Natural killer cell (primary cell): ENCODE results near the gene PDE4D. TPM values are rescaled to one million over a fixed set of nuclear protein-coding genes. Genes with fewer than 3 reads are reported as not detected.

Source experiments
- ATAC-seq, 3 donors: fragments of 150-1000 bp in 2 of 3; fragments of 200-7000 bp in 1 of 3; cut with Tn5 transposase; 1 replicate in 1 of 3; 2 replicates in 2 of 3; pipeline ENCODE4 v1.10.0; 2021; ENCODE audit warnings: mild to moderate bottlenecking in 2 of 3, moderate library complexity in 2 of 3
- DNase-seq, 2 donors: peaks; one replicate each; pipeline versions ENCODE4 v3.0.0 to v3.0.0-alpha.2; 2013 to 2021; ENCODE audit warnings: mixed read lengths in 1 of 2
- H3K27ac ChIP-seq: one replicate; pipeline ENCODE4 v1.5.1; 2013; ENCODE audit warnings: mild to moderate bottlenecking, low read length
- H3K27me3 ChIP-seq: one replicate; pipeline ENCODE4 v1.6.1; 2013; ENCODE audit warnings: low read length; ENCODE audit not compliant: control insufficient read depth, insufficient read depth
- H3K36me3 ChIP-seq: one replicate; pipeline ENCODE4 v1.6.1; 2013; ENCODE audit warnings: low read length; ENCODE audit not compliant: control insufficient read depth, insufficient read depth
- H3K4me1 ChIP-seq: one replicate; pipeline ENCODE4 v1.6.1; 2013; ENCODE audit warnings: low read length; ENCODE audit not compliant: control insufficient read depth, insufficient read depth
- H3K4me3 ChIP-seq: one replicate; pipeline ENCODE4 v1.5.1; 2013; ENCODE audit warnings: low read length
- H3K9me3 ChIP-seq: one replicate; pipeline ENCODE4 v1.6.1; 2013; ENCODE audit warnings: low read length; ENCODE audit not compliant: control insufficient read depth, insufficient read depth
- H3K27ac Mint-ChIP-seq, 2 donors: one replicate each; pipeline ENCODE4 v1.8.0; 2022; ENCODE audit warnings: mild to moderate bottlenecking in 2 of 2, mixed read lengths in 2 of 2, moderate library complexity in 1 of 2
- H3K27me3 Mint-ChIP-seq, 2 donors: one replicate each; pipeline ENCODE4 v1.8.0; 2022; ENCODE audit warnings: low read depth in 2 of 2, mixed read lengths in 2 of 2
- H3K36me3 Mint-ChIP-seq: one replicate; pipeline ENCODE4 v1.8.0; 2022; ENCODE audit warnings: mixed read lengths
- H3K4me1 Mint-ChIP-seq, 2 donors: one replicate each; pipeline ENCODE4 v1.8.0; 2022; ENCODE audit warnings: mixed read lengths in 2 of 2
- H3K4me3 Mint-ChIP-seq: one replicate; pipeline ENCODE4 v1.8.0; 2022; ENCODE audit warnings: mild to moderate bottlenecking, moderate library complexity, mixed read lengths
- H3K9me3 Mint-ChIP-seq, 2 donors: one replicate each; pipeline ENCODE4 v1.8.0; 2022; ENCODE audit warnings: mixed read lengths in 2 of 2
- CTCF ChIP-seq: fragments of 200-600 bp; IDR thresholded peaks from one replicate; pipeline ENCODE4 v1.8.0; 2022; ENCODE audit warnings: antibody characterized with exemption
- WGBS: methylation state at CpG from one replicate; pipeline ENCODE4 v1.1.7; 2013; ENCODE audit warnings: missing lambda C conversion rate; ENCODE audit not compliant: insufficient coverage; 5-methylcytosine and 5-hydroxymethylcytosine counted together
- intact Hi-C: fragments of 100-400 bp; cut with micrococcal nuclease; formaldehyde crosslinking; loops from one replicate; pipeline ENCODE4 v1.14.2; 2022
- total RNA-seq, 4 donors: library from RNA; stranded (reverse); fragments of 120-200 nt in 1 of 4; gene quantifications; one replicate each; pipeline versions ENCODE4 v1.2.3 to v1.2.4, GENCODE V29; 2013 to 2022

The PDE4D gene
- total RNA-seq, 3 donors from 2014 or later (not counting 1 experiment from before 2014, with no cell fraction given), result 109 to 170 (median 116) TPM

- intact Hi-C loops, result no loop called here
- Histone ChIP-seq H3K4me1 (no peaks in the 10 kb centered on the region), H3K9me3 (no peaks in the 10 kb centered on the region), H3K4me3 (no peak overlapping the region), H3K27ac (no peak overlapping the region), H3K36me3 (no peaks in the 10 kb centered on the region), H3K27me3 (no peaks in the 10 kb centered on the region)
- Mint-ChIP-seq H3K4me1 (no peaks in the 10 kb centered on the region), H3K4me3 (no peak overlapping the region), H3K36me3 (no peaks in the 10 kb centered on the region), H3K27ac (no peak overlapping the region), H3K9me3 (peaks cover 0 to 2% of the 10 kb centered on the region in 2 donors), H3K27me3 (peaks cover 0 to 3% of the 10 kb centered on the region in 2 donors)
- ATAC-seq (no peak), DNase-seq (no peak)
- no peak for TF ChIP-seq CTCF
- WGBS, result 89% methylated on average over 4 of the region's 4 CpGs
Measured at GRCh38 chr5:59607138-59607765, 286.3 kb downstream of the PDE4D start.

GRCh38 chr5:59605915-59606314, 287.6 kb downstream of the PDE4D start:
- Mint-ChIP-seq H3K27ac (no peak overlapping the region), H3K4me3 (no peak overlapping the region), H3K36me3 (no peaks in the 10 kb centered on the region), H3K27me3 (peaks cover 0 to 3% of the 10 kb centered on the region in 2 donors), H3K4me1 (no peaks in the 10 kb centered on the region), H3K9me3 (peaks cover 0 to 2% of the 10 kb centered on the region in 2 donors)
- no peak for TF ChIP-seq CTCF
- Histone ChIP-seq H3K4me1 (no peaks in the 10 kb centered on the region), H3K36me3 (no peaks in the 10 kb centered on the region), H3K27ac (no peak overlapping the region), H3K27me3 (no peaks in the 10 kb centered on the region), H3K9me3 (no peaks in the 10 kb centered on the region), H3K4me3 (no peak overlapping the region)
- no CpG with 5 or more reads among the region's 1 CpG for WGBS
- ATAC-seq (no peak), DNase-seq (no peak)
- intact Hi-C loops, result no loop called here

- no peak overlapping the region for H3K4me3 Mint-ChIP-seq
- H3K36me3 ChIP-seq, result no peaks in the 10 kb centered on the region
- DNase-seq (no peak), ATAC-seq (no peak)
- no peaks in the 10 kb centered on the region for H3K27me3 ChIP-seq
- H3K9me3 ChIP-seq, result no peaks in the 10 kb centered on the region
- intact Hi-C loops, result no loop called here
- no peak for TF ChIP-seq CTCF
- WGBS, result 87% methylated on average over 3 of the region's 4 CpGs
- no peaks in the 10 kb centered on the region for H3K4me1 ChIP-seq
- H3K27ac ChIP-seq, result no peak overlapping the region
- peaks cover 0 to 2% of the 10 kb centered on the region in 2 donors for H3K9me3 Mint-ChIP-seq
- H3K4me3 ChIP-seq, result no peak overlapping the region
- no peaks in the 10 kb centered on the region for H3K36me3 Mint-ChIP-seq
- H3K4me1 Mint-ChIP-seq, result no peaks in the 10 kb centered on the region
- peaks cover 0 to 3% of the 10 kb centered on the region in 2 donors for H3K27me3 Mint-ChIP-seq
- no peak overlapping the region for H3K27ac Mint-ChIP-seq
Measured at GRCh38 chr5:59604111-59604510, 289.4 kb downstream of the PDE4D start.

- Histone ChIP-seq H3K4me3 (no peak overlapping the region), H3K27me3 (no peaks in the 10 kb centered on the region), H3K36me3 (no peaks in the 10 kb centered on the region), H3K27ac (no peak overlapping the region), H3K9me3 (no peaks in the 10 kb centered on the region), H3K4me1 (no peaks in the 10 kb centered on the region)
- no peak for TF ChIP-seq CTCF
- Mint-ChIP-seq H3K27me3 (peaks cover 0 to 3% of the 10 kb centered on the region in 2 donors), H3K9me3 (peaks cover 0 to 2% of the 10 kb centered on the region in 2 donors), H3K4me1 (peaks cover 6 to 7% of the 10 kb centered on the region in 2 donors), H3K27ac (no peak overlapping the region), H3K36me3 (no peaks in the 10 kb centered on the region), H3K4me3 (no peak overlapping the region)
- WGBS, result 69% methylated on average over 3 of the region's 3 CpGs
- intact Hi-C loops, result no loop called here
- ATAC-seq (no peak), DNase-seq (no peak)
Measured at GRCh38 chr5:59600998-59601397, 292.5 kb downstream of the PDE4D start.
